GM18498 (cell line): ENCODE data around the gene ANKRD12.
"Not testable (repeated sequence)": the region's sequence is repeated elsewhere in the genome, so short reads cannot be mapped to it uniquely, and the experiment has no call there.

Experiments
- ATAC-seq: cut with Tn5 transposase; IDR thresholded peaks from one replicate; pipeline ENCODE4 v1.9.1; 2021; ENCODE audit warnings: mild to moderate bottlenecking, moderate library complexity; ENCODE audit not compliant: unreplicated experiment

ANKRD12 gene

DNA sequence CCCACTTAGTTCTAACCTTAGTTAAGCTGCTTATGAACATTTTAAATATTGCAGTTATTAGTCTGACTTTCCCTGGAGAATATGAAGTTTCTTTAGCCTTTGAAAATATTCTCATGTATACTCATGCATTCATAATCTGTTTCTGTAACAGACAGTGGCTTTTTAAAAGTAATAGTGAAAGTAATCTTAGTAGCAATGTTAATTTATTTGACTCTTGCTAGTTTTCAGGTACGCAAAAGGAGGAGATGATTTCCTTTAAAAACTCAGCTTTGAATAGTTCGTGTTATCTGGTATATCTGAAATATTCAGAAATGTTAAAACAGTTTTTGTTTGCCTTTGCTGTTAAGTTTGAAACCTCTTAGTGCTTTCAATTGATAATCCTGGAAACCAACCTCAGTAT lies 3.8 kb downstream of the ANKRD12 start:
- no peak for ATAC-seq

DNA sequence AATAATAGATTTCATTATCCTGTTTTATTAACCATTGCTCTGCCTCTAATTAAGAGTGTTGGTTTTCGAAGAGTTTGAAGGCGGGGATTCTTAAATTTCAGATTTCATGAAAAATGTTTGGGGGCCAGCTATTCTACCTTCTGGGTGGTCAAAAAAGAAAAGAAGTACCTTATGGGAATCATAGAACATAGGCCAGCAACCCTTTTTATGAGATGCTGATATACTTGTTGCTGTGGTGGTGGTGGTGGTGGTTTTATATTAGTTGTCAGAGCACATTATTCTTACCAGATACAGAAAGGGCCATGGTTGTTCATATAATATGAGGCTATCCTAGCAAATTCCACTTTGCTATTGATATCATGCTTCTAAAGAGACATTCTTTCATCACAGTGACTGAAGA lies 4.4 kb downstream of the ANKRD12 start:
- no peak for ATAC-seq

GRCh38 chr18:9146224-9146623 lies 9.6 kb downstream of the ANKRD12 start:
- ATAC-seq: no peak

GRCh38 chr18:9147440-9148202 lies 11.0 kb downstream of the ANKRD12 start:
- ATAC-seq: peak; percentile 50

DNA sequence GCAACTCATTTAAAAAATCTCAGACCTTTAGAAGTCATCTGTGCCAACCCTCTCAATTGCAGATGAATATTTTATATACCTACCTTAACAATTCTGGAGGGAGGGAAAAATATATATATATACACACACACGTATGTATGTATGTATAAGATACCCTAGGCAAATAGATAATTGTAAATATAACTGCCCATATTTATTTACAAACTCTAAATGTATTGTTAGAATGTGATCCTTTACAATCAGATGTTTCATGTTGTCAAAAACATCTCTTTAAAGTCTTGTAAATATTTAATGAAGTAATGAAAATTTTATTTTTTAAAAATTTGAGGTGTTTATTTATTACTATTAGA lies 11.6 kb downstream of the ANKRD12 start:
- ATAC-seq: no peak

DNA sequence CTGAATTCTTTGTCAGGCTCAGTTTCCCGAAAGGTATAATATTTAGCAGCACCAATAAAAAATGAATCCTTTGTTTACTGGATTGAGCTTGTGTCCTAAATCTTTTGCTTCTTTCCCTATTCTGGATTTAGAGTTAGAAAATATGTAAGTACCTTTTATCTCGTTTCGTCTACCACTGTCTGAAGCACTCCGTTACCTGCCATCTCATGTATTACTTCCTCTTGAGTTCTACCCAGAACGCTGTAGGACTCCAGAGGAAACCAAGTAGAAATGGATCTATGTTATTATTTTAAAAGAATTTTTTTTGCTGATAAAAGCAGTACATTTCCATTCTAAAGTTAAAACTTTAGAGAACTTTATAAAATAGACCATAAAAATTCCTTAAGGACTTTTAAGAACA lies 13.5 kb downstream of the ANKRD12 start:
- no peak for ATAC-seq

DNA sequence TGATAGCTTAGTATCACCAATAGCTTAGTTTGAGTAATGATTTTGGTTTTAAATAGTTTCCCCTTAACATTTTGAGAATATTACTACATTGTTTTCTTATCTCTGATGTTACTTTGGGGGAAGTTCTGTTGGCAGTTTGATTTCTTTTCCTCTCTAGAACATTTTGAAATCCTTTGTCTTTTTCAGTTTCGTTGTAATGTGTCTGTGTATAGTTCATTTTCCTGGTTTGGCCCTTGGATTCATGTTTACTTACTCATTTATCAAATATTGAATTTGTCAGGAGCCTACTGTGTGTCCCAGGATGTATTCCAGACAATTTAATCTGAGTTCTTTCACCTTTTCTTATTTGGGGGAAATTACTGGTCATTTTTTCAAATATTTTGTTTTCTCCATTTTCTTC lies 16.7 kb downstream of the ANKRD12 start:
- ATAC-seq: no peak

DNA sequence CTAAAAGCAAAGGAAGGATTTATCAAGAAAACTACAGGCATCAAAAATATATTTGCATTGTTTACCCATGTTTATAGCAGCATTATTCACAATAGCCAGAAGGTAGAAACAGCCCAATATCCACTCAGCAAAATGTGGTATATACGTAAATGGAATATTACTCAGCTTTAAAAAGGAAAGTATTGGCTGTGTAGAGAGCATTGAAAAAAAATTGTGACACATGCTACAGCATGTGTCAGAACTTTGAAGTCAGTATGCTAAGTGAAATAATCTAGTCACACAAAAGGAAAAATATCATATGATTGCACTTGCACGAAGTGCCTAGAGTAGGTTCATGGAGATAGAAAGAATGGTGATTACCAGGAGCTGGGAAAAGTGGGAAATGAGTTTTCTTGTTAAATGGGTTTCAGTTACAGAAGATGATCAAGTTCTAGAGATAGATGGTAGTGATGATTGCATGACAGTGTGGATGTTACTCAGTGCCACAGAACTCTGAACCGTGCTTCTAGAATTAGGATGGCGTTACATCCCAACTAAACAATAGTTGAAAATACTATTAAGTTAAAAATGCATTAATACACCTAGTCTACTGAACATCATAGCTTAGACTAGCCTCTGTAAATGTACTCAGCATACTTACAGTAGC lies 20.1 kb downstream of the ANKRD12 start:
- ATAC-seq: no peak

- no peak for ATAC-seq
Observed at GRCh38 chr18:9157806-9158205, 21.2 kb downstream of the ANKRD12 start.

DNA sequence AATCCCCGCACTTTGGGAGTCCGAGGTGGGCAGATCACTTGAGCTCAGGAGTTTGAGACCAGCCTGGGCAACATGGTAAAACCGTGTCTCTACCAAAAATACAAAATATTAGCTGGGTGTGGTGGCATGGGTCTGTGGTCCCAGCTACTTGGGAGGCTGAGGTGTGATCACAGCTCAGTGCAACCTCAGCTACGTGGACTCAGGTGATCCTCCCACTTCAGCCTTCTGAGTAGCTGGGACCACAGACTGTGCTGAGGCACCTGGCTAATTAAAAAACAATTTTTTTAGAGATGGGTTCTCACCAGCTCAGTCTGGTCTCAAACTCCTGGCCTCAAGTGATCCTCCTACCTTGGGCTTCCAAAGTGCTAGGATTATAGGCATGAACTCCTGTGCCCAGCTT lies 23.4 kb downstream of the ANKRD12 start:
- no peak for ATAC-seq

GRCh38 chr18:9162663-9163062 lies 26.1 kb downstream of the ANKRD12 start:
- not testable (repeated sequence) for ATAC-seq

DNA sequence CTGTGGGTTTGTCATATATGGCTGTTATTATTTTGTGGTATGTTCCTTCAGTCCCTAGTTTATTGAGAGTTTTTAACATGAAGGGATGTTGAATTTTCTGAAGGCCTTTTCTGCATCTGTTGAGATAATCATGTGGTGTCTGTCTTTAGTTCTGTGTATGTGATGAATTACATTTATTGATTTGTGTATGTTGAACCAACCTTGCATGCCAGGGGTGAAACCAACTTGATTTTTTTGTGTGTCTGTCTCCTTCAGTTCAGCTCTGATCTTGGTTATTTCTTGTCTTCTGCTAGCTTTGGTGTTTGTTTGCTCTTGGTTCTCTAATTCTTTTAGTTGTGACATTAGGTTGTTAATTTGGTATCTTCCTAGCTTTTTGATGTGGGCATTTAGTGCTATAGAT lies 27.6 kb downstream of the ANKRD12 start:
- ATAC-seq: not testable (repeated sequence)

DNA sequence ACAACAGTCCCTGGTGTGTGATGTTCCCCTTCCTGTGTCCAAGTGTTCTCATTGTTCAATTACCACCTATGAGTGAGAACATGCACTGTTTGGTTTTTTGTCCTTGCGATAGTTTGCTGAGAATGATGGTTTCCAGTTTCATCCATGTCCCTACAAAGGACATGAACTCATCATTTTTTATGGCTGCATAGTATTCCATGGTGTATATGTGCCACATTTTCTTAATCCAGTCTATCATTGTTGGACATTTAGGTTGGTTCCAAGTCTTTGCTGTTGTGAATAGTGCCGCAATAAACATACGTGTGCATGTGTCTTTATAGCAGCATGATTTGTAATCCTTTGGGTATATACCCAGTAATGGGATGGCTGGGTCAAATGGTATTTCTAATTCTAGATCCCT lies 29.3 kb downstream of the ANKRD12 start:
- ATAC-seq: not testable (repeated sequence)

DNA sequence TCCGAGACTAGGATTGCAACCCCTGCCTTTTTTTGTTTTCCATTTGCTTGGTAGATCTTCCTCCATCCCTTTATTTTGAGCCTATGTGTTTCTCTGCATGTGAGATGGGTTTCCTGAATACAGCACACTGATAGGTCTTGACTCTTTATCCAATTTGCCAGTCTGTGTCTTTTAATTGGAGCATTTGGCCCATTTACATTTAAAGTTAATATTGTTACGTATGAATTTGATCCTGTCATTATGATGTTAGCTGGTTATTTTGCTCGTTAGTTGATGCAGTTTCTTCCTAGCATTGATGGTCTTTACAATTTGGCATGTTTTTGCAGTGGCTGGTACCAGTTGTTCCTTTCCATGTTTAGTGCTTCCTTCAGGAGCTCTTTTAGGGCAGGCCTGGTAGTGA lies 32.9 kb downstream of the ANKRD12 start:
- ATAC-seq: not testable (repeated sequence)

DNA sequence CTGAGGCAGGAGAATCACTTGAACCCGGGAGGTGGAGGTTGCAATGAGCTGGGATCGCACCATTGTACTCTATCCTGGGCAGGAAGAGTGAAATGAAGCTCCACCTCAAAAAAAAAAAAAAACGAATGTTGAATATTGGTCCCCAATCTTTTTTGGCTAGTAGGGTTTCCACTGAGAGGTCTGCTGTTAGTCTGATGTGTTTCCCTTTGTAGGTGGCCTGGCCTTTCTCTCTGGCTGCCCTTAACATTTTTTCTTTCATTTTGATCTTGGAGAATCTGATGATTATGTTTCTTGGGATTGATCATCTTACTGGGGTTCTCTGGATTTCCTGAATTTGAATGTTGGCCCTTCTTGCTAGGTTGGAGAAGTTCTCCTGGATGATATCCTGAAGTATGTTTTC lies 35.3 kb downstream of the ANKRD12 start:
- not testable (repeated sequence) for ATAC-seq

GRCh38 chr18:9172506-9173127 lies 36.0 kb downstream of the ANKRD12 start:
- no peak for ATAC-seq

DNA sequence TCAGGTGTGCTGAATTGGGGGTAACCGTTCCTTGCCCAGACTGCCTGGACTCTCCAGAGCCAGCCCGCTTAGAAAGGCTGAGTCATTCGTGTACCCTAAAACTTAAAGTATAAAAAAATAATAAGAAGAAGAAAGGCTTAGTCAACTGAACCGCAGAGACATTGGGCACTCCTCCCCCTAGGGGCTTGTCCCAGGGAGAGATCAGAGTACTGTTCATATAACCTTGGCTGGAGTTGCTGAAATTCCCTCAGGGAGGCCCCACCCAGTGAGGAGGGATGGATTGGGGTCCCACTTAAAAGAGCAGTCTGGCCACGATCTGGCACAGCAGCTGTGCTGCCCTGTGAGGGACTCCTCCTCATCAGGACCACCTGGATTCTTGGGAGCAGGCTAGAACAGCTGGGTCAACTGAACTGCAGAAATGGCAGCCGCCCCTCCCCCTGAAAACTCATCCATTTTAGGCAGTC lies 37.2 kb downstream of the ANKRD12 start:
- ATAC-seq: no peak

GRCh38 chr18:9174302-9174701 lies 37.7 kb downstream of the ANKRD12 start:
- no peak for ATAC-seq

DNA sequence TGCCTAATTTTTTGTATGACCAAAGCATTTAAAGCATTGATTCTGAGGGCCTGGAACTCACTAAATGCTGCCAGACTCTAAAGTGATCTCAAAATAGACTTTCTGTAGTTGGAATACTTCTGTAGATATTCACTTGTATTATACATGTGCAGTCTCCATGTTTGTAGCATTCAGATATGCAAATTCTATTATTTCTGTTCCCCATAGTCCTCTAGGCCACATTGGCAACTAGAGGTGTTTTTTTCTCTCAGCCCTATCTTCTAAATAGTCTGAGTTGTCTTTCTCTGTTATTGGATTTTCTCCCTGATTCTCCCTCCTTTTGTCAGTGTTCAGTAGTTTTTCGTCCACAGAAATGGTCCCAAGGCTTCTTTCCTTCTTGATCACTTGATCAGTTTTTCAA lies 38.5 kb downstream of the ANKRD12 start:
- no peak for ATAC-seq

GRCh38 chr18:9177031-9177430 lies 40.5 kb downstream of the ANKRD12 start:
- ATAC-seq: no peak

GRCh38 chr18:9177466-9177865 lies 40.9 kb downstream of the ANKRD12 start:
- no peak for ATAC-seq

- ATAC-seq: no peak
Observed at GRCh38 chr18:9178557-9178956, 42.0 kb downstream of the ANKRD12 start.
